GM18951 (cell line): ENCODE data around the gene MED13L.

Source experiments
- POLR2A ChIP-seq: IDR thresholded peaks from 4 replicates; pipeline ENCODE4 v1.6.1; 2011; ENCODE audit warnings: mild to moderate bottlenecking; ENCODE audit not compliant: insufficient read length, insufficient read depth; ENCODE audit errors: extremely low read depth
- in situ Hi-C: fragments of 300-500 bp; cut with MboI; formaldehyde crosslinking; loops from one replicate; pipeline ENCODE4 v1.12.0; 2022; ENCODE audit warnings: low sequenced_read_pairs, mixed read lengths, inconsistent platforms; ENCODE audit not compliant: unreplicated experiment

Gene MED13L

GRCh38 chr12:116314477-116314876, 37.0 kb upstream of the MED13L start:
- in situ Hi-C loops: no loop called here
- no peak for TF ChIP-seq POLR2A

GRCh38 chr12:116313194-116313927, 35.9 kb upstream of the MED13L start:
- in situ Hi-C loops: no loop called here
- no peak for TF ChIP-seq POLR2A

- TF ChIP-seq POLR2A: no peak
- in situ Hi-C loops: no loop called here
Observed at GRCh38 chr12:116310082-116310481, 32.6 kb upstream of the MED13L start.

GRCh38 chr12:116309343-116309742, 31.9 kb upstream of the MED13L start:
- in situ Hi-C loops: no loop called here
- TF ChIP-seq POLR2A: no peak

- no peak for TF ChIP-seq POLR2A
- in situ Hi-C loops: no loop called here
Observed at GRCh38 chr12:116308647-116309046, 31.2 kb upstream of the MED13L start.

- no peak for TF ChIP-seq POLR2A
- in situ Hi-C loops: no loop called here
Observed at GRCh38 chr12:116306968-116307367, 29.5 kb upstream of the MED13L start.

GRCh38 chr12:116306506-116306905, 29.0 kb upstream of the MED13L start:
- TF ChIP-seq POLR2A: no peak
- in situ Hi-C loops: no loop called here

GRCh38 chr12:116304621-116305020, 27.1 kb upstream of the MED13L start:
- in situ Hi-C loops: no loop called here
- TF ChIP-seq POLR2A: no peak

- in situ Hi-C loops: no loop called here
- no peak for TF ChIP-seq POLR2A
Observed at GRCh38 chr12:116303929-116304328, 26.4 kb upstream of the MED13L start.

- no peak for TF ChIP-seq POLR2A
- in situ Hi-C loops: no loop called here
Observed at GRCh38 chr12:116303066-116303465, 25.6 kb upstream of the MED13L start.

GRCh38 chr12:116302166-116303058, 24.9 kb upstream of the MED13L start:
- no peak for TF ChIP-seq POLR2A
- in situ Hi-C loops: no loop called here

- in situ Hi-C loops: no loop called here
- no peak for TF ChIP-seq POLR2A
Observed at GRCh38 chr12:116301621-116302020, 24.1 kb upstream of the MED13L start.

GRCh38 chr12:116299665-116300328, 22.3 kb upstream of the MED13L start:
- no peak for TF ChIP-seq POLR2A
- in situ Hi-C loops: no loop called here

- in situ Hi-C loops: no loop called here
Observed at GRCh38 chr12:116299064-116299463, 21.6 kb upstream of the MED13L start.

GRCh38 chr12:116298578-116298977, 21.1 kb upstream of the MED13L start:
- TF ChIP-seq POLR2A: no peak
- in situ Hi-C loops: no loop called here

More at GRCh38 chr12:116299064-116299463, 21.6 kb upstream of the MED13L start:
- TF ChIP-seq POLR2A: no peak
